Osteoblast (primary cell): ENCODE measurements around the gene IRF7. TPM values are rescaled to one million over a fixed set of nuclear protein-coding genes. Genes with fewer than 3 reads are reported as not detected.

Source experiments
- DNase-seq: peaks from one replicate; pipeline ENCODE4 v3.0.0; 2011; ENCODE audit warnings: low spot score, mixed read lengths; ENCODE audit not compliant: insufficient read length; ENCODE audit errors: missing footprints
- H2AFZ ChIP-seq: 2 replicates; pipeline ENCODE4 v1.6.0; 2011; ENCODE audit warnings: mild to moderate bottlenecking, low read length
- H3K27ac ChIP-seq: 2 replicates; pipeline ENCODE4 v1.5.1; 2011; ENCODE audit warnings: mild to moderate bottlenecking, low read depth, low read length, moderate library complexity
- H3K27me3 ChIP-seq: 2 replicates; pipeline ENCODE4 v1.6.0; 2012; ENCODE audit warnings: mild to moderate bottlenecking, control low read depth, inconsistent platforms, low read length, moderate library complexity; ENCODE audit not compliant: insufficient read depth
- H3K36me3 ChIP-seq: 2 replicates; pipeline ENCODE4 v1.5.1; 2011; ENCODE audit warnings: mild to moderate bottlenecking, low read length, control low read depth, moderate library complexity; ENCODE audit not compliant: insufficient read depth
- H3K4me1 ChIP-seq: 2 replicates; pipeline ENCODE4 v1.5.1; 2011; ENCODE audit warnings: mild to moderate bottlenecking, low read length, control low read depth, moderate library complexity; ENCODE audit not compliant: insufficient read depth
- H3K4me2 ChIP-seq: 2 replicates; pipeline ENCODE4 v1.6.0; 2011; ENCODE audit warnings: mild to moderate bottlenecking, low read length; ENCODE audit not compliant: insufficient read depth
- H3K4me3 ChIP-seq: fragments of 200-600 bp; sonication (generic); 3 replicates; pipeline ENCODE4 v1.5.1; 2012; ENCODE audit warnings: mild to moderate bottlenecking, low read length, inconsistent platforms; ENCODE audit not compliant: insufficient read depth
- H3K79me2 ChIP-seq: 2 replicates; pipeline ENCODE4 v1.6.0; 2012; ENCODE audit warnings: mild to moderate bottlenecking, low read length, control low read depth, inconsistent platforms; ENCODE audit not compliant: insufficient read depth
- H3K9me3 ChIP-seq: 2 replicates; pipeline ENCODE4 v1.5.1; 2011; ENCODE audit warnings: low read depth, low read length, control low read depth
- H4K20me1 ChIP-seq: 2 replicates; pipeline ENCODE4 v1.6.0; 2012; ENCODE audit warnings: mild to moderate bottlenecking, low read length, control low read depth; ENCODE audit not compliant: insufficient read depth
- total RNA-seq: library from RNA; depleted of rRNA; stranded (reverse); fragments of >200 nt; gene quantifications from 2 replicates; pipeline ENCODE4 v1.2.3, GENCODE V29; 2012
- TF ChIP-seq, protein P1 (sequence below): IDR thresholded peaks from 2 replicates; pipeline ENCODE4 v1.5.1; 2011; ENCODE audit warnings: mild to moderate bottlenecking, low read depth, low read length, moderate library complexity; ENCODE audit errors: extremely low read depth

Gene IRF7
- total RNA-seq, 1 donor, result 21.4 TPM

DNA sequence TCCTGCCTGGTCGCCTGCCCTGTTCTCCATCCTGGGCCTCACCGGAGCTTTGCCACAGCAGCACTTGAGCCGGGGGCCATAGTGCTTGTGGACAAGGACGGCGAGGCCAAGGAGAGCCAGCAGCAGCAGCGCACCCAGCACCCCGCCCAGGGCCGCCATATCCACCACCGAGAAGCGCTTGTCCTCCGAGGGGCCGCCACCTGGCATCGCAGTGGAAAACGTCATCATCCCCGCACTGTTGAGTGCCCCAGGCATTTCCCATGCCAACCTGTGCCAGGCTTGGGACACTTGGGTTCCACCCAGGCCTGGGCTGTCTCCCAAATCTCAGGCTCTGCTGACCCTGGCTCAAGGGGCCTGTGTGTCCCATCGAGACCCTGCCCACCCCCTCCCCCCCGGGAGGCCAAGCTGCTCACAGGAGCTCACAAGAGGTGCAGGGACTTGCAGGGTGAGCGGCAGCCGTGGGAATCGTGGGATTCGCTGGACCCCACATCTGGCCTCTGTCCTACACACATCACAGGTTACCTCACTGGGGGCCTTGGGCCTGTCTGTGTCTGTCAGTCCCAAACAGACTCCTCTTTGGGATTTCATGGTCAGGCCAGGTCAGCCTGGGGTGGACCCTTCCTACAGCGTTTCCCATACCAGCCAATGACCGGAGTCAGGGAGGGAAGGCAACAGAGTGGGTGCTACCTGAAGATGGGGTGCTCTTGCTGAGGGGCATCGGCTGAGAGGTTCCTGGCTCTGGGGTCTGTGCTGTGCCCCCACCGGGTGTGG is 2.3 kb upstream of the IRF7 start:
- H4K20me1 ChIP-seq, result peaks cover 16% of the 10 kb centered on the region
- H3K4me3 ChIP-seq, result no peak overlapping the region
- H3K27ac ChIP-seq, result no peak overlapping the region
- H2AFZ ChIP-seq, result no peak overlapping the region
- H3K4me2 ChIP-seq, result no peak overlapping the region
- peaks cover 3% of the 10 kb centered on the region for H3K36me3 ChIP-seq
- TF ChIP-seq, protein P1, sequence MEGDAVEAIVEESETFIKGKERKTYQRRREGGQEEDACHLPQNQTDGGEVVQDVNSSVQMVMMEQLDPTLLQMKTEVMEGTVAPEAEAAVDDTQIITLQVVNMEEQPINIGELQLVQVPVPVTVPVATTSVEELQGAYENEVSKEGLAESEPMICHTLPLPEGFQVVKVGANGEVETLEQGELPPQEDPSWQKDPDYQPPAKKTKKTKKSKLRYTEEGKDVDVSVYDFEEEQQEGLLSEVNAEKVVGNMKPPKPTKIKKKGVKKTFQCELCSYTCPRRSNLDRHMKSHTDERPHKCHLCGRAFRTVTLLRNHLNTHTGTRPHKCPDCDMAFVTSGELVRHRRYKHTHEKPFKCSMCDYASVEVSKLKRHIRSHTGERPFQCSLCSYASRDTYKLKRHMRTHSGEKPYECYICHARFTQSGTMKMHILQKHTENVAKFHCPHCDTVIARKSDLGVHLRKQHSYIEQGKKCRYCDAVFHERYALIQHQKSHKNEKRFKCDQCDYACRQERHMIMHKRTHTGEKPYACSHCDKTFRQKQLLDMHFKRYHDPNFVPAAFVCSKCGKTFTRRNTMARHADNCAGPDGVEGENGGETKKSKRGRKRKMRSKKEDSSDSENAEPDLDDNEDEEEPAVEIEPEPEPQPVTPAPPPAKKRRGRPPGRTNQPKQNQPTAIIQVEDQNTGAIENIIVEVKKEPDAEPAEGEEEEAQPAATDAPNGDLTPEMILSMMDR, result no peak
- no peaks in the 10 kb centered on the region for H3K27me3 ChIP-seq
- peaks cover 10% of the 10 kb centered on the region for H3K4me1 ChIP-seq
- DNase-seq, result peak; percentile 89
- H3K79me2 ChIP-seq, result no peaks in the 10 kb centered on the region
- H3K9me3 ChIP-seq, result no peaks in the 10 kb centered on the region

DNA sequence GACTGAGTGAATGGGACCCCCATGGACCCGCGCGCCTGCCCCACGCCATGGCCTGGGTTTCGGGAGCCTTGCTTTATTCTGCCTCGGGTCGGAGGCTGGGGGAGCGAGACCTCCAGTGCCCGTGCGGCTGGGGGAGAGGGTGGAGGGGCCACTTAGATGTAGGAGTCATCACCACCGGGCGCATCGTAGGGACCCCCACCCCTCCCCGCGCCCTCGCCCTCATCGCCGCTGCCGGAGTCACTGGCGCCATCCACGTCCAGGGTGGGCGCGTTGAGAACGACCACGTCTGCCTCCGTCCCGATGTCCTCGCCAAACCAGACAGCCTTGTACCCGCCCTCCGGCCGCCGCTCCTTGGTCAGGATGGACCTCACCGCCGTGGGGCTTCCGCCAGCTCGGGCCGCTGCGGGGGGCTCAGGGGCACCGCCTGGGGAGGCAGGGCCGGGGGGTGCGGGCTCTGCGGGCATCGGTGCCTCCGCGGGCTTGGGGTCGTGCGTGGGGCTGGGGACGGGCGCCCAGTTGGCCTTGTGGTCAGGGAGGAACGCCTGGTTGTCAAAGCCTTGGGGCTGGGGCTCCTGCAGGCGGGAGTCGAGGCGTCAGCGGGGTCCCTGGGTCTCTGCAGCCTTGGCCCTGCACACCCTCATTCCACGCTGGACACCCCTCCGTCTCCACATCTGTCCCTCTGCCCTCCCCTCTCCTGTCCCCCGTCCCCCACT is 1.6 kb upstream of the IRF7 start:
- Histone ChIP-seq H3K9me3 (no peaks in the 10 kb centered on the region), H3K36me3 (peaks cover 9% of the 10 kb centered on the region), H3K27me3 (no peaks in the 10 kb centered on the region), H4K20me1 (peaks cover 24% of the 10 kb centered on the region), H3K27ac (no peak overlapping the region), H3K4me2 (no peak overlapping the region), H3K4me1 (peaks cover 10% of the 10 kb centered on the region), H3K79me2 (no peaks in the 10 kb centered on the region), H2AFZ (no peak overlapping the region), H3K4me3 (no peak overlapping the region)
- TF ChIP-seq, protein P1, result no peak
- DNase-seq, result no peak

- peaks cover 16% of the 10 kb centered on the region for H3K36me3 ChIP-seq
- H3K4me1 ChIP-seq, result peaks cover 10% of the 10 kb centered on the region
- peaks cover 29% of the 10 kb centered on the region for H4K20me1 ChIP-seq
- TF ChIP-seq, protein P1, result no peak
- no peaks in the 10 kb centered on the region for H3K9me3 ChIP-seq
- H3K27ac ChIP-seq, result peak overlapping the region; percentile 83
- no peaks in the 10 kb centered on the region for H3K27me3 ChIP-seq
- peak overlapping the region; percentile 97 for H3K4me2 ChIP-seq
- no peak overlapping the region for H2AFZ ChIP-seq
- DNase-seq, result peak; percentile 89
- no peaks in the 10 kb centered on the region for H3K79me2 ChIP-seq
- H3K4me3 ChIP-seq, result peak overlapping the region; percentile 90
Measured at GRCh38 chr11:616320-617198, 809 bp upstream of the IRF7 start.
